ENCODE data around the gene LRRC23. TPM values are rescaled to one million over a fixed set of nuclear protein-coding genes. Genes with fewer than 3 reads are reported as not detected.

Gene LRRC23
- polyA plus RNA-seq, 1 of the 3 experiments (the other 2 are of a cell fraction) = 11.9 TPM

GRCh38 chr12:6896846-6897435, 7.7 kb upstream of the LRRC23 start (continued):
- no peak for TF ChIP-seq RXRA (IDR thresholded peaks at IDR 0.05; ENCODE audit: borderline replicate concordance, low read depth)

- no peak for DNase-seq
- TF ChIP-seq EZH2phosphoT487 (IDR thresholded peaks at IDR 0.05; ENCODE audit: borderline replicate concordance, low read depth) = no peak
- no peak for TF ChIP-seq TAF1 (IDR thresholded peaks at IDR 0.05; ENCODE audit: borderline replicate concordance, low read depth, low read length)
- no peak for TF ChIP-seq POLR2AphosphoS5 (IDR thresholded peaks at IDR 0.05; ENCODE audit: low read depth, low read length)
- no peak for TF ChIP-seq TCF12 (IDR thresholded peaks at IDR 0.05)
- no peak for TF ChIP-seq NRF1 (IDR thresholded peaks at IDR 0.05; ENCODE audit: low read depth, low read length)
- TF ChIP-seq YY1 (IDR thresholded peaks at IDR 0.05; ENCODE audit: low read depth) = no peak
- no peak for TF ChIP-seq FOXJ3 (CRISPR knock-in tag; IDR thresholded peaks at IDR 0.05)
- no peak for TF ChIP-seq CHD2 (IDR thresholded peaks at IDR 0.05; ENCODE audit: low read length, partially characterized antibody)
- no peak for TF ChIP-seq PBX3 (IDR thresholded peaks at IDR 0.05)
- TF ChIP-seq RXRA (IDR thresholded peaks at IDR 0.05; ENCODE audit: borderline replicate concordance, low read depth) = no peak
- TF ChIP-seq IRF3 (IDR thresholded peaks at IDR 0.05; ENCODE audit: low read depth, low read length) = no peak
- no peak for TF ChIP-seq SMC3 (IDR thresholded peaks at IDR 0.05; ENCODE audit: low read depth, low read length)
- Histone ChIP-seq H4K20me1 (ENCODE audit: insufficient read depth) (no peaks in the 10 kb centered on the region), H2AFZ (ENCODE audit: low read depth) (no peak overlapping the region), H3K27me3 (ENCODE audit: insufficient read depth) (no peaks in the 10 kb centered on the region), H3K36me3 (replicated peaks in 1 of 2; ENCODE audit: control insufficient read depth in 1 of 2, insufficient read depth in 2 of 2, low read length in 1 of 2) (no peaks in the 10 kb centered on the region), H3K9ac (no peak overlapping the region), H3K4me1 (ENCODE audit: control insufficient read depth in 1 of 2, insufficient read depth in 2 of 2, low read depth in 1 of 2, low read length in 1 of 2) (peaks cover 4 to 9% of the 10 kb centered on the region in 2 experiments; a peak in 2 of 4 replicates), H3F3A (replicated peaks; ENCODE audit: insufficient read depth) (no peaks in the 10 kb centered on the region), H3K4me2 (no peak overlapping the region), H3K79me2 (ENCODE audit: insufficient read depth) (no peaks in the 10 kb centered on the region), H3K9me3 (no peaks in the 10 kb centered on the region), H3K4me3 (ENCODE audit: low read depth in 2 of 2, low read length in 1 of 2) (no peak overlapping the region), H3K27ac (ENCODE audit: low read depth in 2 of 2, low read length in 1 of 2) (no peak overlapping the region), H3K9me2 (no peaks in the 10 kb centered on the region)
- ChIA-PET POLR2A (no interaction called here), CTCF (interaction anchor here (1.0 to 2.1 kb wide), 5 partner anchors 8 to 45 kb away, joined by 3 to 9 read pairs (median 5); no protein-coding TSS in a partner anchor)
- 83% methylated on average over 5 of the region's 5 CpGs for WGBS (ENCODE audit: low lambda C conversion rate)
Observed at GRCh38 chr12:6899427-6899826, 5.2 kb upstream of the LRRC23 start.
